H54 (cell line): ENCODE measurements around the gene ARPIN.
"Not testable (repeated sequence)": the region's sequence is repeated elsewhere in the genome, so short reads cannot be mapped to it uniquely, and the experiment has no call there.

ENCODE experiments used
- DNase-seq: peaks from one replicate; pipeline ENCODE4 v3.0.0; 2011; ENCODE audit warnings: low spot score, mixed read lengths; ENCODE audit not compliant: insufficient read length
- FAIRE-seq: peaks from 3 replicates; lab custom pipeline; 2011; peaks lifted over from hg19 to GRCh38; lab: Jason Lieb, UNC
- POLR2A ChIP-seq: IDR thresholded peaks from 2 replicates; pipeline ENCODE4 v1.6.1; 2011; ENCODE audit warnings: low read depth, mild to moderate bottlenecking, low read length

The ARPIN gene

GRCh38 chr15:89878323-89878722, 34.4 kb downstream of the ARPIN start:
- FAIRE-seq (no peak), DNase-seq (no peak)
- no peak for TF ChIP-seq POLR2A

DNA sequence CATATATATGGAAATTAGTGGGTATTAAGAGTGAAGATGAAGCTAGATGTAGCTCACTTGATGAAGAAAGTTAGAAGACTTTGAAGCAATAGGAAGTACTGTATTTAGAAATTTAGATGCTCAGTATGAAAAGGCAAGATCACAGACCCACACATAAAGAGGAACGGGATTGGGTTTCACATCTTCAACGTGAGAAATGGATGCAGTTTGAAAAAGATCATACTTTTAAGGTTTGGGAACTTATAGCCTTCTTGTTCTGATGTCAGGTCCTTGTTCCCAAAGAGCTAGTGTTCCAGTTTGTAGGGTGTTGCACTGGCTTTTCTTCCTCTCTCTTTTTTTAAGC, 35.7 kb downstream of the ARPIN start:
- DNase-seq: no peak
- TF ChIP-seq POLR2A: no peak
- FAIRE-seq: no peak

GRCh38 chr15:89876396-89877082, 36.2 kb downstream of the ARPIN start:
- no peak for TF ChIP-seq POLR2A
- FAIRE-seq: no peak
- no peak for DNase-seq

GRCh38 chr15:89875741-89876140, 37.0 kb downstream of the ARPIN start:
- no peak for TF ChIP-seq POLR2A
- no peak for FAIRE-seq
- no peak for DNase-seq

- TF ChIP-seq POLR2A: no peak
- FAIRE-seq (peak; percentile 30), DNase-seq (peak; percentile 56)
Measured at GRCh38 chr15:89874926-89875564, 37.7 kb downstream of the ARPIN start.

DNA sequence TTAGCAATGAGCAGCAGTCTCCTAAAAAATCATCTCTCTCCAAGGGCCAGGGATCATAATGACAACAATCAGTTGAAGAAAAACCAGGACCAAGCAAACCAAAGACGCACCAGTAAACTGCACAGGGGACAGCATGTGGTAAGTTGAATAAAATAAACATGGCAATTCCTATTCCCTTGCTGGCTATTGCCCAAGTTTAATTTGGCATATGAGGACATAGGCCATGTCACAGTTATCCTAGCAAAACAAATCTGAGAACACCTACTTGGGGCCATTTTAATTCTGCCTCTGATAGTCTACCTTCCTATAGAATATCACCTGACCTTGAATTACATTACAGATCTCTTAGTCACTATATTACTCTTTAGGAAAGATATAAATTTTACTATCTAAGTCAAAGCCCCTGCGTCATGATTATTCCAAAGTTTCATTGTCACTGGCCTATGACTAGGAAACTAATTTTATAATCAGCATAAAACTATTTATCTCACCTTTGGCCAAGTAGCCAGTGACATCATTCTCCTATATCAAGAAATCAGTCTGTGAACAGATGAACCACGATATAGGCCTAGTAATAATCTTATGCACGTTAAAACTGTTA, 42.0 kb downstream of the ARPIN start:
- no peak for DNase-seq
- no peak for TF ChIP-seq POLR2A
- no peak for FAIRE-seq

DNA sequence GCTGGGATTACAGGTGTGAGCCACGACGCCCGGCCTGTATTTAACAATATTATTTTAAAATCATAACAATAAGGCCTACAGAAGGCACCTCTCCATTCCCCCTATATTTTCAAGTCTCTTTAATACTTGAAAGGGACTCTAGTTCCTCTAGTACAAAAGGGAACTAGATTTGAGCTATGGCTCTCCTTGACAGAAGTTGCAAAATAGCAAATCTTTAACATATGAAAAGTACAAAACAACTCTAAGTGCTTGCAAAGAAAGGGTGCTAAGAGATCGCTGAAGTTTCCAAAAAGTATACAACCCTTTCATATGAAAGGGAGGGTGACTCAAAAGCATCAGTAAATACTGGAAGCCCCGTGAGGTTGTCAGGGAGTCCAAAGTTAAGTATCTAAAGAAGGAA, 42.7 kb downstream of the ARPIN start:
- no peak for FAIRE-seq
- no peak for DNase-seq
- TF ChIP-seq POLR2A: no peak

DNA sequence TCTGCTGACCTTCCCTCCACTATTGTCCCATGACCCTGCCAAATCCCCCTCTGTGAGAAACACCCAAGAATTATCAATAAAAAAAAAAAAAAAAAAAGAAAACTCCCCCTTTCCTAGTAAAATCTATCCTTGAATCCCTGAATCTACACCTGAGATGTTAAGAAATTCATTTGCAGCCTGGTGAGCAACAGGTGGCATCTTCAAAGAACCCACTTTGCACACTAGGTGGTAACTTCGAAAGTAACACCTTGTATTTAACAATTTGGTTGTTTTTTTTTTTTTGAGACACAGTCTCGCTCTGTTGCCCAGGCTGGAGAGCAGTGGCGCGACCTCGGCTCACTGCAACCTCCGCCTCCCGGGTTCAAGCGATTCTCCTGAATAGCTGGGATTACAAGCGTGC, 43.3 kb downstream of the ARPIN start:
- FAIRE-seq, DNase-seq: not testable (repeated sequence)

DNA sequence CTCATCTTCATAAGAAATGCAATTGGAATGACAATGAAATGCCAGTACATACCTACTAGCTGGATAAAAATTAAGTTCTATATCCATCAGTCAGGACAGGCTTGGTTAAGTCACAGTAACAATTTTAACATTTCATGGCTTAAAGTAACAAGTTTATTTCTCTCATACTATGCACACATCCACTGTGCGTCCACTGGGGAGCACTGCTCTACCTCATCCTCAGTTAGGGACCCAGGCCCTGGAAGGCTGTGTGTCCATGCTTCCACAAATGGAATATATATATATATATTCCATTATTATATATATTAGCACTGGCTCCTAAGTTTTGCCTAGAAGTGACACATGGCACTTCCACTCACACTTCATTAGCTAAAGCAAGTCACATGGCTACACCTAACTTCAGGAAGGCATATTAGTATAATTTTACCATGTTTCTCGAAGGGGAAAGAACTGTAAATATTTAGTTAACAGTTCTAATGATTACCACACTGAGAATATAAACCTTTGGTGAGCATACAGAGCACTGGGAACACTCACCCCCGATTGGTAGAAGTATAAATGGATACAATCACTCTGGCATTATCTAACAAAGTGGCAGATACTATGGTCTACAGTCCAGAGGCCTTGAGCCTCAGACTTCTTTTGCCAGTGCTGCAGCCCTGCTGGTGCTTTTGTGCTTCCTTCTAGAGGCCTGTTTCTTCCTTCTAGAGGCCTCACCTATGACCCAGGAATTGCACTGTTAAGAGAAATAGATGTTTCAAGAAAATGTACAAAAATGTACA, 47.6 kb downstream of the ARPIN start:
- no peak for TF ChIP-seq POLR2A
- FAIRE-seq: no peak
- no peak for DNase-seq

DNA sequence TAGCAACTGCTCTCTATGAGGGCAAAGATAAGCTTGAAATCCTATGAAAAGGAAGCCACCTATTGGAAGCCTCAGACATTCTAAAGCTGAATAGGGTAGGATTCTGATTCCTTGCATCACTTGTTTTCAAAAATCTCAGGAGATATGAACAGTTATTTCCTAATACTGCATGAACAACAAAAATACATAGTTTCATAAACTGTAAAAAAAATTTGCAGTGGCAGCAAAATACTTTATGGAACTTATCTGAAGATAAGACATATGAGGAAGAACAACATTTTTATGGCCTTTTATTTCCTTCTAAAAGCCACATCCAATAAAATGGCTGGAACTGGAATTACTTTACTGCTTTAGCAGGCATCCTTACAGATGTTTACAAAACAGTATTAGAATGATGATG, 48.8 kb downstream of the ARPIN start:
- no peak for TF ChIP-seq POLR2A
- FAIRE-seq: no peak
- no peak for DNase-seq

DNA sequence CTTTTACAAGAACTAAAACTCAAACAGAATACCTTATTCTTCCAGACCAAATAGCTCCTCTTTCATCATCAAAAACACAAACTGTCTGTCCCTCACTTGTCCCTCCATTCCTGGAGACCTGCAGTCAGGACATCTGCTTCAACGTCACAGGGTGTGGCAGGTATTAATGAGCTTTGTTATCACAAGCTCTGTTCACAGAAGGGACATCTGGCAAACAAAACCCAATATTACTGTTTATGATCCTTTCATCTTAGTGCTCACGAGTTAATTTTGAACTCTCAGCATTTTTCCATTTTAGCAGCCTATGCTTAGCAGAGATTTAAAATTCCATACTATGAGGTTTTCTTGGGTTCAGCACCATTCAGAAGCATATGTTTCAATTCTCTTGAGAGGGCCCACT, 51.9 kb downstream of the ARPIN start:
- no peak for TF ChIP-seq POLR2A
- no peak for DNase-seq
- no peak for FAIRE-seq

DNA sequence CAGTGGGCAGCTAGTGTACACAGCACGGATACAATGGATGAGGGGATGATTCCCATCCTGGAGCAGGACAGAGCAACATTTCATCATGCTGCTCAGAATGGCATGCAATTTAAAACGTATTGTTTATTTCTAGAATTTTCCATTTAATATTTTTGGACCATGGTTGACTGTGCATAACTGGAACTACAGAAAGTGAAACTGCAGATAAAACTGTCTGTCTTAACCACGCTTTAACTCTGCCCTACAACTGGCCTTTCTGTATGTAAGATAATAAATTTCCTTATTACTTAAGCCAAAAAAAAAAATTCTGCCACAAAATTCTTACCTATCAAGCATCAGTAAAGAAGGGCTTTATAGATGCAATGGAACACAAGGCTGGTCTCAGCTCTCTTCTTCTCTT, 52.3 kb downstream of the ARPIN start:
- no peak for TF ChIP-seq POLR2A
- FAIRE-seq: no peak
- no peak for DNase-seq

- FAIRE-seq (no peak), DNase-seq (no peak)
- no peak for TF ChIP-seq POLR2A
Measured at GRCh38 chr15:89858661-89859458, 53.9 kb downstream of the ARPIN start.
